Keratinocyte (primary cell): ENCODE results near the gene RGCC. TPM values are rescaled to one million over a fixed set of nuclear protein-coding genes. Genes with fewer than 3 reads are reported as not detected.

Experiments
- DNase-seq: peaks from one replicate; pipeline ENCODE4 v3.0.0-alpha.2; 2011; ENCODE audit warnings: low read depth, missing footprints, low spot score
- FAIRE-seq: peaks from 2 replicates; lab custom pipeline; 2011; peaks lifted over from hg19 to GRCh38; lab: Jason Lieb, UNC
- H2AFZ ChIP-seq: 2 replicates; pipeline ENCODE4 v1.6.0; 2012; ENCODE audit warnings: low read length, control low read depth, inconsistent platforms; ENCODE audit not compliant: control insufficient read depth
- H3K27ac ChIP-seq: 2 replicates; pipeline ENCODE4 v1.5.1; 2011; ENCODE audit warnings: low read length; ENCODE audit not compliant: control insufficient read depth, insufficient read depth
- H3K27me3 ChIP-seq: 3 replicates; pipeline ENCODE4 v1.6.0; 2011; ENCODE audit warnings: low read length; ENCODE audit not compliant: control insufficient read depth, insufficient read depth; ENCODE audit errors: extremely low read depth
- H3K36me3 ChIP-seq, 2 experiments: 2 replicates in 1 of 2; 3 replicates in 1 of 2; pipeline ENCODE4 v1.5.1; 2011; ENCODE audit warnings: low read length in 2 of 2, mild to moderate bottlenecking in 1 of 2; ENCODE audit not compliant: control insufficient read depth in 2 of 2, insufficient read depth in 2 of 2; ENCODE audit errors: extremely low read depth in 1 of 2
- H3K4me1 ChIP-seq: 3 replicates; pipeline ENCODE4 v1.5.1; 2011; ENCODE audit warnings: low read length; ENCODE audit not compliant: control insufficient read depth, insufficient read depth; ENCODE audit errors: extremely low read depth
- H3K4me2 ChIP-seq: 3 replicates; pipeline ENCODE4 v1.6.0; 2011; ENCODE audit warnings: low read depth, low read length; ENCODE audit not compliant: control insufficient read depth, insufficient read depth; ENCODE audit errors: extremely low read depth
- H3K4me3 ChIP-seq, 3 experiments: fragments of 200-600 bp in 1 of 3; sonication (generic) in 1 of 3; 2 replicates in 2 of 3; 3 replicates in 1 of 3; pipeline ENCODE4 v1.5.1; 2011 to 2016; ENCODE audit warnings: low read length in 3 of 3, mild to moderate bottlenecking in 3 of 3, control low read depth in 2 of 3, inconsistent platforms in 1 of 3, low read depth in 1 of 3, mixed read lengths in 1 of 3, mixed run types in 1 of 3, moderate library complexity in 1 of 3; ENCODE audit not compliant: control insufficient read depth in 2 of 3, insufficient read depth in 2 of 3; ENCODE audit errors: extremely low read depth in 1 of 3
- H3K79me2 ChIP-seq: 2 replicates; pipeline ENCODE4 v1.6.0; 2012; ENCODE audit warnings: low read length; ENCODE audit not compliant: control insufficient read depth, insufficient read depth
- H3K9ac ChIP-seq: 3 replicates; pipeline ENCODE4 v1.6.0; 2011; ENCODE audit warnings: low read length; ENCODE audit not compliant: control insufficient read depth, insufficient read depth; ENCODE audit errors: extremely low read depth
- H3K9me1 ChIP-seq: 3 replicates; pipeline ENCODE4 v1.6.0; 2011; ENCODE audit warnings: low read length; ENCODE audit not compliant: control insufficient read depth, insufficient read depth; ENCODE audit errors: extremely low read depth
- H3K9me3 ChIP-seq: 2 replicates; pipeline ENCODE4 v1.5.1; 2012; ENCODE audit warnings: low read depth, low read length; ENCODE audit not compliant: control insufficient read depth
- H4K20me1 ChIP-seq: 3 replicates; pipeline ENCODE4 v1.6.0; 2011; ENCODE audit warnings: low read length; ENCODE audit not compliant: control insufficient read depth, insufficient read depth; ENCODE audit errors: extremely low read depth
- EZH2 ChIP-seq: IDR thresholded peaks from one replicate; pipeline ENCODE4 v1.6.1; 2012; ENCODE audit warnings: inconsistent platforms, mild to moderate bottlenecking, low read length, moderate library complexity
- dilution Hi-C: fragments of 300-500 bp; cut with MboI; formaldehyde crosslinking; loops from one replicate; pipeline ENCODE4 v1.7.0; 2020; ENCODE audit warnings: low sequenced_read_pairs; ENCODE audit not compliant: extremely low pct_ligation_motif_present
- polyA plus RNA-seq, 5 experiments: library from polyadenylated mRNA; depleted of rRNA in 3 of 5; stranded (reverse) in 3 of 5; stranded (forward) in 1 of 5; unstranded in 1 of 5; fragments of >200 nt; gene quantifications; 1 replicate in 1 of 5; 2 replicates in 3 of 5; 3 replicates in 1 of 5; pipeline versions ENCODE4 v1.2.1 to v1.2.3, GENCODE V29; 2011 to 2012; ENCODE audit warnings: missing spikeins in 2 of 5, low read depth in 1 of 5, low replicate concordance in 1 of 5
- TF ChIP-seq, protein P1 (sequence below), 3 experiments: IDR thresholded peaks in 1 of 3; conservative IDR thresholded peaks in 1 of 3; optimal IDR thresholded peaks in 1 of 3; 2 replicates in 2 of 3; 3 replicates in 1 of 3; pipeline versions ENCODE3 to v1.5.1; 2011; ENCODE audit warnings: low read length in 3 of 3, mild to moderate bottlenecking in 3 of 3, moderate library complexity in 2 of 3, control low read depth in 1 of 3, inconsistent platforms in 1 of 3; ENCODE audit not compliant: insufficient read depth in 2 of 3; ENCODE audit errors: extremely low read depth in 1 of 3

The RGCC gene
- polyA plus RNA-seq, 1 donor (not counting 4 experiments of a cell fraction or from before 2014, with no cell fraction given) = 1.5 TPM

DNA sequence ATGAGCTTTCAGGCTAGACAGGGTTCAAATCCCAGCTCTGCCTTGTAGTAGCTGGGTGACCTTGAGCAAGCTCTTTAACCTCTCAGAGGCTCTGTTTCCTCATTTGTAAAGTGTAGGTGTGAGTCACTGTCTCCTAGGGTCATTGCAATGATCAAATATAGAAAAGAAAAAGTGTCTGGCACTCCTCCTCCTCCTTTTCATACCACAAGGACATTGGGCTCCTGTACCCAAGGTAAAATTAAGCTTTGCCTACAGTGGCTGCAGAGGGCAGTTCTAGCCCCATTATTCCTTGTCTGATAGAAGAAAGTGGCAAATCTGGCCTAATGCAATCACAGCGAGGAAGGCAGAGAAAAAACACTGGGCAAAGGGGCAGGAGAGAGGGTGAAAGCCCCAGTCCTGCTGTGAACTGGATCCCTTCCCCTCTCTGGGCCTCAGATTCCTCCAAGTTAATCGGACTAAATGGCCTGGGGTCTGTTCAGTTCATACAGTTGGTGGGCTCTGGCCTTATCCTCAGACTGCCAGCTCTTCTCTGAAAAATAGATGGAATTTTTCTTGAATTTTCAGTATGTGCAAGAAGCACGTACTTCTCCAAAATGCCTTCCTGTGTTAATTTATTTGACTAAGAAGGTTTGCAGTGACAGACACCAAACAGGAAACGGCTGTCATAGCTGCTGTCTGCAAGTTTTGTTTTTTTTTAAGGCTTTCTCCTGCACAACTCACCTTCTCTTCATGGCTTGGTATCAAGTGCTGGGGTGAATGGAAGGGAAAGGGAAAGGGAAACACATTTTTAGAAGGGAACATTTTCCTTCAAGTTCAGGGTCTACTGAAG, 35.3 kb downstream of the RGCC start:
- H3K27ac ChIP-seq = no peak overlapping the region
- H3K36me3 ChIP-seq = no peaks in the 10 kb centered on the region
- H3K4me1 ChIP-seq = no peaks in the 10 kb centered on the region
- H3K79me2 ChIP-seq = no peaks in the 10 kb centered on the region
- H3K9me1 ChIP-seq = no peaks in the 10 kb centered on the region
- dilution Hi-C loops = no loop called here
- H3K9me3 ChIP-seq = no peaks in the 10 kb centered on the region
- FAIRE-seq (no peak), DNase-seq (no peak)
- H2AFZ ChIP-seq = no peak overlapping the region
- H3K27me3 ChIP-seq = peaks cover 2% of the 10 kb centered on the region
- TF ChIP-seq, protein P1, sequence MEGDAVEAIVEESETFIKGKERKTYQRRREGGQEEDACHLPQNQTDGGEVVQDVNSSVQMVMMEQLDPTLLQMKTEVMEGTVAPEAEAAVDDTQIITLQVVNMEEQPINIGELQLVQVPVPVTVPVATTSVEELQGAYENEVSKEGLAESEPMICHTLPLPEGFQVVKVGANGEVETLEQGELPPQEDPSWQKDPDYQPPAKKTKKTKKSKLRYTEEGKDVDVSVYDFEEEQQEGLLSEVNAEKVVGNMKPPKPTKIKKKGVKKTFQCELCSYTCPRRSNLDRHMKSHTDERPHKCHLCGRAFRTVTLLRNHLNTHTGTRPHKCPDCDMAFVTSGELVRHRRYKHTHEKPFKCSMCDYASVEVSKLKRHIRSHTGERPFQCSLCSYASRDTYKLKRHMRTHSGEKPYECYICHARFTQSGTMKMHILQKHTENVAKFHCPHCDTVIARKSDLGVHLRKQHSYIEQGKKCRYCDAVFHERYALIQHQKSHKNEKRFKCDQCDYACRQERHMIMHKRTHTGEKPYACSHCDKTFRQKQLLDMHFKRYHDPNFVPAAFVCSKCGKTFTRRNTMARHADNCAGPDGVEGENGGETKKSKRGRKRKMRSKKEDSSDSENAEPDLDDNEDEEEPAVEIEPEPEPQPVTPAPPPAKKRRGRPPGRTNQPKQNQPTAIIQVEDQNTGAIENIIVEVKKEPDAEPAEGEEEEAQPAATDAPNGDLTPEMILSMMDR (optimal IDR thresholded peaks at IDR 0.05 in 1 of 3, IDR thresholded peaks at IDR 0.05 in 1 of 3, conservative IDR thresholded peaks at IDR 0.05 in 1 of 3; ENCODE audit: extremely low read depth in 1 of 3, insufficient read depth in 2 of 3, low read length in 3 of 3) = no peak
- no peak for TF ChIP-seq EZH2
- H3K9ac ChIP-seq = no peak overlapping the region
- H3K4me2 ChIP-seq = no peak overlapping the region
- no peaks in the 10 kb centered on the region for H4K20me1 ChIP-seq
- no peak overlapping the region for H3K4me3 ChIP-seq

DNA sequence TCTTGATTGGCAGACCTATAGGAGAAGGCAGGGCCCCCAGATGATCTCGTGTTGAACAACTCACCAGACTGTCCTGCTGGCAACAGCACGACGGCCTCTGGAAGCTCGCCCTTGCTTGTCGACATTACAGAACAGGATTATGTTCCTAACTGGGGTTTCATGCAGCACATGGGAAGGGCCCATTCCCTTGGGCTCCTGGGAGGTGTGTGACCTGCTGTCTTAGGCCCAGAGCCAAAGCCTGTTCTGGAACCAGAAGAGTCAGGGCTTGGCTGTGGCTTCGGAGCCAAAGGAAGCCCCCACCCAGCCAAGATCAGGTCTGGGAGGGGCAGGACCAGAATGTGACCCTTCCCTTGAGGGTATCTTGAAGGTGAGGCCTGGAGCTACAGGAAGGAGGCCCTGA, 36.9 kb downstream of the RGCC start:
- FAIRE-seq = no peak
- no peaks in the 10 kb centered on the region for H3K9me1 ChIP-seq
- TF ChIP-seq, protein P1 (optimal IDR thresholded peaks at IDR 0.05 in 1 of 3, IDR thresholded peaks at IDR 0.05 in 1 of 3, conservative IDR thresholded peaks at IDR 0.05 in 1 of 3; ENCODE audit: extremely low read depth in 1 of 3, insufficient read depth in 2 of 3, low read length in 3 of 3) = no peak
- no peak for TF ChIP-seq EZH2
- H3K79me2 ChIP-seq = no peaks in the 10 kb centered on the region
- H4K20me1 ChIP-seq = no peaks in the 10 kb centered on the region
- no peak overlapping the region for H3K27ac ChIP-seq
- no peak overlapping the region for H3K9ac ChIP-seq
- H3K27me3 ChIP-seq = peaks cover 2% of the 10 kb centered on the region
- dilution Hi-C loops = no loop called here
- H2AFZ ChIP-seq = no peak overlapping the region
- H3K36me3 ChIP-seq = no peaks in the 10 kb centered on the region
- H3K4me3 ChIP-seq = no peak overlapping the region
- no peaks in the 10 kb centered on the region for H3K9me3 ChIP-seq
- H3K4me1 ChIP-seq = no peaks in the 10 kb centered on the region
- H3K4me2 ChIP-seq = no peak overlapping the region
- DNase-seq = no peak
